WTC11 (cell line): ENCODE data around the gene EIF4G2. TPM values are rescaled to one million over a fixed set of nuclear protein-coding genes. Genes with fewer than 3 reads are reported as not detected.

Experiments used
- CREM ChIP-seq: sonication (generic); formaldehyde crosslinking; IDR thresholded peaks from 2 replicates; pipeline ENCODE4 v1.8.1; 2022; ENCODE audit warnings: mild to moderate bottlenecking, missing genetic modification reagents, moderate library complexity
- E2F1 ChIP-seq: sonication (generic); formaldehyde crosslinking; IDR thresholded peaks from 2 replicates; pipeline ENCODE4 v1.8.0; 2022; ENCODE audit warnings: mild to moderate bottlenecking, missing genetic modification reagents
- ELF4 ChIP-seq: sonication (generic); formaldehyde crosslinking; IDR thresholded peaks from 2 replicates; pipeline ENCODE4 v1.8.1; 2022; ENCODE audit warnings: low read depth, mild to moderate bottlenecking, moderate library complexity, missing genetic modification reagents
- ESRRA ChIP-seq: sonication (generic); formaldehyde crosslinking; IDR thresholded peaks from 2 replicates; pipeline ENCODE4 v1.8.1; 2022; ENCODE audit warnings: mild to moderate bottlenecking, missing genetic modification reagents, borderline replicate concordance
- FOXJ3 ChIP-seq: sonication (generic); formaldehyde crosslinking; IDR thresholded peaks from 2 replicates; pipeline ENCODE4 v1.9.0; 2021; ENCODE audit warnings: missing genetic modification reagents, mild to moderate bottlenecking, borderline replicate concordance
- GRHL2 ChIP-seq: fragments of 250-450 bp; sonication (Bioruptor Pico); IDR thresholded peaks from 2 replicates; pipeline ENCODE4 v1.8.0; 2022; ENCODE audit warnings: mild to moderate bottlenecking, moderate library complexity; ENCODE audit not compliant: insufficient replicate concordance, severe bottlenecking
- JUN ChIP-seq: sonication (generic); formaldehyde crosslinking; IDR thresholded peaks from 2 replicates; pipeline ENCODE4 v1.8.0; 2023; ENCODE audit warnings: mild to moderate bottlenecking, missing genetic modification reagents
- NFE2L1 ChIP-seq: sonication (generic); formaldehyde crosslinking; IDR thresholded peaks from 2 replicates; pipeline ENCODE4 v1.8.1; 2023; ENCODE audit warnings: missing genetic modification reagents
- NFYB ChIP-seq: sonication (generic); formaldehyde crosslinking; conservative IDR thresholded peaks from 2 replicates; pipeline ENCODE4 v1.8.0; 2022; ENCODE audit warnings: low read depth, missing genetic modification reagents
- NR2C2 ChIP-seq: sonication (generic); formaldehyde crosslinking; IDR thresholded peaks from 2 replicates; pipeline ENCODE4 v1.8.0; 2022; ENCODE audit warnings: mild to moderate bottlenecking, missing genetic modification reagents
- NR3C1 ChIP-seq: sonication (generic); formaldehyde crosslinking; conservative IDR thresholded peaks from 2 replicates; pipeline ENCODE4 v1.8.1; 2023; ENCODE audit warnings: low read depth, mild to moderate bottlenecking, missing genetic modification reagents
- SMAD3 ChIP-seq: sonication (generic); formaldehyde crosslinking; IDR thresholded peaks from 2 replicates; pipeline ENCODE4 v1.8.0; 2022; ENCODE audit warnings: missing genetic modification reagents, mild to moderate bottlenecking, borderline replicate concordance
- SOX15 ChIP-seq: fragments of 250-450 bp; sonication (Bioruptor Pico); IDR thresholded peaks from 2 replicates; pipeline ENCODE4 v1.9.0; 2021; ENCODE audit warnings: mild to moderate bottlenecking
- SP1 ChIP-seq: sonication (generic); formaldehyde crosslinking; conservative IDR thresholded peaks from 2 replicates; pipeline ENCODE4 v1.8.1; 2022; ENCODE audit warnings: missing genetic modification reagents
- TEAD1 ChIP-seq: sonication (generic); formaldehyde crosslinking; IDR thresholded peaks from 2 replicates; pipeline ENCODE4 v1.8.0; 2022; ENCODE audit warnings: mild to moderate bottlenecking, missing genetic modification reagents
- USF1 ChIP-seq: sonication (generic); formaldehyde crosslinking; IDR thresholded peaks from 2 replicates; pipeline ENCODE4 v1.8.0; 2022; ENCODE audit warnings: mild to moderate bottlenecking, missing genetic modification reagents
- ZNF232 ChIP-seq: sonication (generic); formaldehyde crosslinking; IDR thresholded peaks from 2 replicates; pipeline ENCODE4 v1.8.0; 2022; ENCODE audit warnings: mild to moderate bottlenecking, missing genetic modification reagents
- ZNF396 ChIP-seq: fragments of 250-450 bp; sonication (Bioruptor Pico); IDR thresholded peaks from 2 replicates; pipeline ENCODE4 v1.8.0; 2021; ENCODE audit warnings: mild to moderate bottlenecking, moderate library complexity, borderline replicate concordance
- total RNA-seq: library from RNA; stranded (reverse); gene quantifications from 3 replicates; pipeline ENCODE4 v1.2.3, GENCODE V29; 2021
- TF ChIP-seq, protein P1 (sequence below): fragments of 200-600 bp; IDR thresholded peaks from 2 replicates; pipeline ENCODE4 v1.8.0; 2022; ENCODE audit warnings: antibody characterized with exemption
- TF ChIP-seq, protein P2 (sequence below): fragments of 250-450 bp; sonication (Bioruptor Pico); IDR thresholded peaks from 2 replicates; pipeline ENCODE4 v1.9.0; 2021; ENCODE audit warnings: mild to moderate bottlenecking
- TF ChIP-seq, protein P3 (sequence below): sonication (generic); formaldehyde crosslinking; IDR thresholded peaks from 2 replicates; pipeline ENCODE4 v1.8.1; 2022; ENCODE audit warnings: low read depth, mild to moderate bottlenecking, moderate library complexity, missing genetic modification reagents, borderline replicate concordance
- TF ChIP-seq, protein P4 (sequence below): sonication (generic); formaldehyde crosslinking; IDR thresholded peaks from 2 replicates; pipeline ENCODE4 v1.8.1; 2022; ENCODE audit warnings: missing genetic modification reagents, borderline replicate concordance

The EIF4G2 gene
- total RNA-seq, 1 experiment from 2014 or later: 906 TPM

- TF ChIP-seq, protein P1, sequence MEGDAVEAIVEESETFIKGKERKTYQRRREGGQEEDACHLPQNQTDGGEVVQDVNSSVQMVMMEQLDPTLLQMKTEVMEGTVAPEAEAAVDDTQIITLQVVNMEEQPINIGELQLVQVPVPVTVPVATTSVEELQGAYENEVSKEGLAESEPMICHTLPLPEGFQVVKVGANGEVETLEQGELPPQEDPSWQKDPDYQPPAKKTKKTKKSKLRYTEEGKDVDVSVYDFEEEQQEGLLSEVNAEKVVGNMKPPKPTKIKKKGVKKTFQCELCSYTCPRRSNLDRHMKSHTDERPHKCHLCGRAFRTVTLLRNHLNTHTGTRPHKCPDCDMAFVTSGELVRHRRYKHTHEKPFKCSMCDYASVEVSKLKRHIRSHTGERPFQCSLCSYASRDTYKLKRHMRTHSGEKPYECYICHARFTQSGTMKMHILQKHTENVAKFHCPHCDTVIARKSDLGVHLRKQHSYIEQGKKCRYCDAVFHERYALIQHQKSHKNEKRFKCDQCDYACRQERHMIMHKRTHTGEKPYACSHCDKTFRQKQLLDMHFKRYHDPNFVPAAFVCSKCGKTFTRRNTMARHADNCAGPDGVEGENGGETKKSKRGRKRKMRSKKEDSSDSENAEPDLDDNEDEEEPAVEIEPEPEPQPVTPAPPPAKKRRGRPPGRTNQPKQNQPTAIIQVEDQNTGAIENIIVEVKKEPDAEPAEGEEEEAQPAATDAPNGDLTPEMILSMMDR: no peak
- TF ChIP-seq NFYB: no peak
- TF ChIP-seq TEAD1 (CRISPR knock-in tag): peak; percentile 92; the same call in 1 of the 2 replicates
- TF ChIP-seq, protein P2, sequence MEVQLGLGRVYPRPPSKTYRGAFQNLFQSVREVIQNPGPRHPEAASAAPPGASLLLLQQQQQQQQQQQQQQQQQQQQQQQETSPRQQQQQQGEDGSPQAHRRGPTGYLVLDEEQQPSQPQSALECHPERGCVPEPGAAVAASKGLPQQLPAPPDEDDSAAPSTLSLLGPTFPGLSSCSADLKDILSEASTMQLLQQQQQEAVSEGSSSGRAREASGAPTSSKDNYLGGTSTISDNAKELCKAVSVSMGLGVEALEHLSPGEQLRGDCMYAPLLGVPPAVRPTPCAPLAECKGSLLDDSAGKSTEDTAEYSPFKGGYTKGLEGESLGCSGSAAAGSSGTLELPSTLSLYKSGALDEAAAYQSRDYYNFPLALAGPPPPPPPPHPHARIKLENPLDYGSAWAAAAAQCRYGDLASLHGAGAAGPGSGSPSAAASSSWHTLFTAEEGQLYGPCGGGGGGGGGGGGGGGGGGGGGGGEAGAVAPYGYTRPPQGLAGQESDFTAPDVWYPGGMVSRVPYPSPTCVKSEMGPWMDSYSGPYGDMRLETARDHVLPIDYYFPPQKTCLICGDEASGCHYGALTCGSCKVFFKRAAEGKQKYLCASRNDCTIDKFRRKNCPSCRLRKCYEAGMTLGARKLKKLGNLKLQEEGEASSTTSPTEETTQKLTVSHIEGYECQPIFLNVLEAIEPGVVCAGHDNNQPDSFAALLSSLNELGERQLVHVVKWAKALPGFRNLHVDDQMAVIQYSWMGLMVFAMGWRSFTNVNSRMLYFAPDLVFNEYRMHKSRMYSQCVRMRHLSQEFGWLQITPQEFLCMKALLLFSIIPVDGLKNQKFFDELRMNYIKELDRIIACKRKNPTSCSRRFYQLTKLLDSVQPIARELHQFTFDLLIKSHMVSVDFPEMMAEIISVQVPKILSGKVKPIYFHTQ (CRISPR knock-in tag): no peak
- no peak for TF ChIP-seq SOX15 (CRISPR knock-in tag)
- no peak for TF ChIP-seq NR3C1 (CRISPR knock-in tag)
- TF ChIP-seq SMAD3: 0 out of 2 replicates have a peak, but pooled peaks have one; percentile 35
- TF ChIP-seq NFE2L1 (CRISPR knock-in tag): peak; percentile 69; the same call in 1 of the 2 replicates
- peak; percentile 57; the same call in 1 of the 2 replicates for TF ChIP-seq USF1 (CRISPR knock-in tag)
- TF ChIP-seq NR2C2 (CRISPR knock-in tag): peak; percentile 97
- TF ChIP-seq FOXJ3 (CRISPR knock-in tag): no peak
- TF ChIP-seq, protein P3, sequence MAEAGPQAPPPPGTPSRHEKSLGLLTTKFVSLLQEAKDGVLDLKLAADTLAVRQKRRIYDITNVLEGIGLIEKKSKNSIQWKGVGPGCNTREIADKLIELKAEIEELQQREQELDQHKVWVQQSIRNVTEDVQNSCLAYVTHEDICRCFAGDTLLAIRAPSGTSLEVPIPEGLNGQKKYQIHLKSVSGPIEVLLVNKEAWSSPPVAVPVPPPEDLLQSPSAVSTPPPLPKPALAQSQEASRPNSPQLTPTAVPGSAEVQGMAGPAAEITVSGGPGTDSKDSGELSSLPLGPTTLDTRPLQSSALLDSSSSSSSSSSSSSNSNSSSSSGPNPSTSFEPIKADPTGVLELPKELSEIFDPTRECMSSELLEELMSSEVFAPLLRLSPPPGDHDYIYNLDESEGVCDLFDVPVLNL (CRISPR knock-in tag): no peak
- TF ChIP-seq ESRRA: peak; percentile 78
- TF ChIP-seq JUN (CRISPR knock-in tag): peak; percentile 60; the same call in 1 of the 2 replicates
- TF ChIP-seq ELF4 (CRISPR knock-in tag): peak; percentile 43; the same call in 1 of the 2 replicates
- TF ChIP-seq E2F1: no peak
- TF ChIP-seq ZNF232 (CRISPR knock-in tag): 0 out of 2 replicates have a peak, but pooled peaks have one; percentile 55
- peak; percentile 98 for TF ChIP-seq SP1 (CRISPR knock-in tag)
- TF ChIP-seq CREM (CRISPR knock-in tag): peak; percentile 72
- TF ChIP-seq, protein P4, sequence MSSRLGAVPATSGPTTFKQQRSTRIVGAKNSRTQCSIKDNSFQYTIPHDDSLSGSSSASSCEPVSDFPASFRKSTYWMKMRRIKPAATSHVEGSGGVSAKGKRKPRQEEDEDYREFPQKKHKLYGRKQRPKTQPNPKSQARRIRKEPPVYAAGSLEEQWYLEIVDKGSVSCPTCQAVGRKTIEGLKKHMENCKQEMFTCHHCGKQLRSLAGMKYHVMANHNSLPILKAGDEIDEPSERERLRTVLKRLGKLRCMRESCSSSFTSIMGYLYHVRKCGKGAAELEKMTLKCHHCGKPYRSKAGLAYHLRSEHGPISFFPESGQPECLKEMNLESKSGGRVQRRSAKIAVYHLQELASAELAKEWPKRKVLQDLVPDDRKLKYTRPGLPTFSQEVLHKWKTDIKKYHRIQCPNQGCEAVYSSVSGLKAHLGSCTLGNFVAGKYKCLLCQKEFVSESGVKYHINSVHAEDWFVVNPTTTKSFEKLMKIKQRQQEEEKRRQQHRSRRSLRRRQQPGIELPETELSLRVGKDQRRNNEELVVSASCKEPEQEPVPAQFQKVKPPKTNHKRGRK (CRISPR knock-in tag): no peak
- no peak for TF ChIP-seq ZNF396 (CRISPR knock-in tag)
- no peak for TF ChIP-seq GRHL2 (CRISPR knock-in tag)
These were observed 57.7 kb downstream of the EIF4G2 start, which contains the start of gene CTR9 (continued) for GRCh38 chr11:10750838-10751580.
